HL-60/S4 (cell line): ENCODE data around the gene CD200.
"Not testable (repeated sequence)": the region's sequence is repeated elsewhere in the genome, so short reads cannot be mapped to it uniquely, and the experiment has no call there.

Experiments
- in situ Hi-C: fragments of 300-500 bp; cut with MboI; formaldehyde crosslinking; loops from 2 replicates; pipeline ENCODE4 v1.14.3; 2022; ENCODE audit warnings: low sequenced_read_pairs

Gene CD200

GRCh38 chr3:112355307-112355687 is 22.3 kb downstream of the CD200 start:
- in situ Hi-C loops = no loop called here

GRCh38 chr3:112357930-112358780 is 25.2 kb downstream of the CD200 start:
- in situ Hi-C loops = no loop called here

GRCh38 chr3:112360561-112360960 is 27.6 kb downstream of the CD200 start:
- in situ Hi-C loops = no loop called here

GRCh38 chr3:112362221-112362620 is 29.3 kb downstream of the CD200 start:
- in situ Hi-C loops = no loop called here

- in situ Hi-C loops = no loop called here
Observed at GRCh38 chr3:112364291-112364690, 31.3 kb downstream of the CD200 start.

- in situ Hi-C loops = no loop called here
Observed at GRCh38 chr3:112365035-112365434, 32.1 kb downstream of the CD200 start.

- in situ Hi-C loops = no loop called here
Observed at GRCh38 chr3:112365636-112366035, 32.7 kb downstream of the CD200 start.

- in situ Hi-C loops = no loop called here
Observed at GRCh38 chr3:112366522-112366921, 33.6 kb downstream of the CD200 start.

- in situ Hi-C loops = no loop called here
Observed at GRCh38 chr3:112371569-112371968, 38.6 kb downstream of the CD200 start.

- in situ Hi-C loops = no loop called here
Observed at GRCh38 chr3:112372396-112372795, 39.4 kb downstream of the CD200 start.

- in situ Hi-C loops = no loop called here
Observed at GRCh38 chr3:112373476-112373875, 40.5 kb downstream of the CD200 start.

GRCh38 chr3:112373924-112374323 is 41.0 kb downstream of the CD200 start:
- in situ Hi-C loops = no loop called here

- in situ Hi-C loops = no loop called here
Observed at GRCh38 chr3:112374333-112374734, 41.4 kb downstream of the CD200 start.

- in situ Hi-C loops = no loop called here
Observed at GRCh38 chr3:112375117-112375516, 42.2 kb downstream of the CD200 start.

GRCh38 chr3:112376241-112376911 is 43.4 kb downstream of the CD200 start:
- in situ Hi-C loops = no loop called here

GRCh38 chr3:112376992-112377391 is 44.0 kb downstream of the CD200 start:
- in situ Hi-C loops = no loop called here

GRCh38 chr3:112377568-112378071 is 44.7 kb downstream of the CD200 start:
- in situ Hi-C loops = no loop called here

GRCh38 chr3:112378347-112378746 is 45.4 kb downstream of the CD200 start:
- in situ Hi-C loops = not testable (repeated sequence)

- in situ Hi-C loops = no loop called here
Observed at GRCh38 chr3:112379020-112379690, 46.2 kb downstream of the CD200 start.

- in situ Hi-C loops = no loop called here
Observed at GRCh38 chr3:112381673-112382542, 49.0 kb downstream of the CD200 start.
